Esophagus muscularis mucosa (tissue), 4 donors: ENCODE measurements around the gene PLEKHS1.

Experiments
- CTCF ChIP-seq, 3 experiments: fragments of 200-600 bp in 2 of 3; fragments of 450-650 bp in 1 of 3; sonication (generic) in 2 of 3; IDR thresholded peaks; one replicate each; pipeline ENCODE4 v1.5.1; 2017 to 2019; ENCODE audit warnings: antibody characterized with exemption in 3 of 3, mild to moderate bottlenecking in 2 of 3, moderate library complexity in 1 of 3
- EP300 ChIP-seq: sonication (generic); formaldehyde crosslinking; IDR thresholded peaks from one replicate; pipeline ENCODE4 v1.6.1; 2017; ENCODE audit warnings: antibody characterized with exemption
- POLR2A ChIP-seq: fragments of 450-650 bp; IDR thresholded peaks from one replicate; pipeline ENCODE4 v1.6.1; 2017; ENCODE audit warnings: antibody characterized with exemption, moderate library complexity, mild to moderate bottlenecking, low read depth
- POLR2AphosphoS5 ChIP-seq, 2 donors: sonication (generic); formaldehyde crosslinking; IDR thresholded peaks; one replicate each; pipeline ENCODE4 v1.6.1; 2017; ENCODE audit warnings: antibody characterized with exemption in 2 of 2

- TF ChIP-seq CTCF (IDR thresholded peaks at IDR 0.05) (no peak), POLR2A (no peak), EP300 (no peak), POLR2AphosphoS5 (IDR thresholded peaks at IDR 0.05) (no peak)
These were observed 9.0 kb upstream of the PLEKHS1 start for GRCh38 chr10:113742466-113742865.
